NCI-H146 treated with DMSO at 0.1 percent for 48 hours (cell line): ENCODE measurements around the gene EPHA5.

Source experiments
- DNase-seq: peaks from one replicate; lab custom pipeline; 2025; ENCODE audit not compliant: unreplicated experiment; lab: John Stamatoyannopoulos, UW

The EPHA5 gene

DNA sequence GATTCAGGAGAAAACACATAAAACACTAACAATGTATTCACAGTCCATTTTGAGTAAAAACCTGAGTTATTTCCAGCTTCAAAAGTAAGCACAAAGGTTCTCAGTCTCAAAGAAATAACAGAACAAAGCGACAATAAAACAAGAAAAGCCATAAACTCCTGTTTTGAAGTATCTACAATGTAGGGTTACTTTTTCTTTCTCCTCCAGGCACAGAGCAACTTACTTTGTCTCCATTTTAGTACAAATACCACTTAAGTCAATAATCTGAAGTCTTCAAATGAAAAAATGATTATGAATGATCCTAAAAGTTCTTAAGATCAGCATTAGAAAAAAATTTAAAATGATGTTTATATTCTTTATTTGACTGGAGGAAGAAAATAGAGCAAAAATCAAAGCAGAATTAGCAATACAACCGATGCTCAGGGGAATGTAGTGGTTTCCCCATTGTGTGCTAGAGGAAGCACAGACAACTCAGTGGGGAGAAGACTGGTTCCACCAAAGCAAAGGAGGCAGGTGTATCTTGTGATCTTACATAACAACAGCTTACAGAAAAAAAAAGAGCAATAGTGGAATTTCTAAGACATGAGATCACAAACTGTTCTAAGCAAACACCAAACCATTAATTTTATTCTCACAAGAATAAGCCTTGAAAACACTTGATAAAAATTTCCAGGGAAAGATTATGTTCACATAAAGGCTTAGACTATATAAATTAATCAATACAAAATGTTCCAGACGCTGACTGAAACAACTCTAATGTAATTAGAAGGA is 35.1 kb downstream of the EPHA5 start:
- no peak for DNase-seq

DNA sequence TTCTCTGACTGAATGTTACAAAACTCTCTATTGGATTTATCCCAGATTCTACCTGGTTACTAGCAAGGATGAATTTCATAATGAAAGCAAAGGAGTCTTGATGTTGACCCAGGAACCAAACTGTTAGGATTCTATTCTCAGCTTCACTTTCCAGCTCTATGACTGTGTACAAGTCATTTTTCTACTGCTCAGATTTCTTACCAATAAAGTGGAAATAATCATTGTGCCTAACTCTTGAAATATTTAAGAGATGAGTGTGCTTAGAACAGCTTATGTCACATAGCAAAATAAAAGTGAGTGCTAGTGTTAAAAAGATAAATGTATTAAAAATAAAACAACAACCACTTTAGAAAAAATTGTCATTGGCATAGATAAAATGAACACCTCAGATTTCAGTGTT is 45.6 kb downstream of the EPHA5 start:
- DNase-seq: no peak

DNA sequence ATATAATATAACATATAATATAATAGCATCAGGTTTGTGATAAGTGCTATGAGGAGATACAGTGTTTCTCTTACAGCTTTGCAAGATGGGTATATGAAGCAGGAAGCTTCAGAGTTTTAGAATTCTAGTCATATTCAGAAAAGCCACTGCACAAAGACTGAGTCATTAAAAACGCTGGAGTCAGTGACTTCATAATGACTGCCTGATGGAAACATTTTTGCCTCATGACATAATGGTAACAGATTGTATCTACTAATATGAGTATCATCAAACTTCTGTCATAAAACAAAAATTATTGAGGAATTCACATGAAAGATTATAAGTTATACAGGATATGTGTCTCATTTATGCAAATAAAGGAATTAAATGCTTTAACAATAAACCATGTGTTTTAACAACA is 46.8 kb downstream of the EPHA5 start:
- DNase-seq: no peak

DNA sequence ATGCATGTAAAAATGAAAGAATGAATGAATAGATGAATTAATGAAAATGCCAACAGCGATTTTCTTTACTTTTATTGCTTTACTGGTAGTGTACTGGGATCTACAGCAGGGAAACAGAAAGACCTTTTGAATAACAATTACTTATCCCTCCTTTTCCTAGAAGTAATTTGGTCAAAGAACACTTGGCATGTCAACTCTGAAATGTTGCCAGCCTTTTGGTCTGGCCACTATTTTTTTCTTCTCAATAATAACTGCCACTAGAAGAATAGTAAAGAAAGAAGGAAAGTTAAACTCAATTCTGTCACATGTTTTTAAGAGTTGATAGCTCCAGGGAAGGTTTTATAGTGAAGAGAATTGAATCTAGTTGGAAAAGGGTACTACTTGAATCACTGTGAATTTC is 52.9 kb downstream of the EPHA5 start:
- DNase-seq: no peak

DNA sequence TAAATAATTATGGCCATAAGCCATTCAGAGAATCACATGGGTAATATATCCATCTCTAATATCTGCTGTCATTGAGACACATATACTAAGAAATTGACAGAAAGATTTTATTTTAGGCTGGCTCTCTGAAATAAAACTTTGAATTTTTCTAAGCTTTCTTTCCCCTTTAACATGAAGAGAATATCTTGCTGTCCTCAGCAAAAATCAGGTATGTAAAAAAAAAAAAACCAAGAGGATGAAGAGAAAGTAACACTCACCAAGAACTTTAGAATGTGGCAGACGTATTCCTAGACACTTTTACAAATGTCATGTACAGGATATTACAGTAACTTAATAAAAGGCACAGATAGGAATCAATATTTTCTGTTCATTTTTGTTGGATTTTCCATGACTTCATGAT is 65.8 kb downstream of the EPHA5 start:
- DNase-seq: no peak

DNA sequence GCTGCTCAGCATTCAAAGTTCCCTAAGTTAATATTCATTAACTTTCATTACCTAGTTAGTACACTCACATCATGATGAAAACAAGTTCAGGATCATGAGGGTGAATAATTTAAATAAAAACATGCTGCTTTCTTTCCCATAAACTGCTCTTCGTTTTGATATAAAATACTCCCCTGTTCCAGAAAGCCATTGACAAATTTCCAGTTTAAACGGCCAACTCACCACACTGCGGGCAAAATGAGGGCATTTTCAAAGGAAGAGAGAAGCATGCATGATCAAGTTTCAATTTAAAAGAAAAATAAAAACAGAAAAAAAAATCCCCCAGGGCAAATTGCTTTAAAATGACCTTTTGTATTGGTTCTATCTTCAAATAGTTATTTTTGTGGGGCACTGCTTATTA is 69.6 kb downstream of the EPHA5 start:
- no peak for DNase-seq

DNA sequence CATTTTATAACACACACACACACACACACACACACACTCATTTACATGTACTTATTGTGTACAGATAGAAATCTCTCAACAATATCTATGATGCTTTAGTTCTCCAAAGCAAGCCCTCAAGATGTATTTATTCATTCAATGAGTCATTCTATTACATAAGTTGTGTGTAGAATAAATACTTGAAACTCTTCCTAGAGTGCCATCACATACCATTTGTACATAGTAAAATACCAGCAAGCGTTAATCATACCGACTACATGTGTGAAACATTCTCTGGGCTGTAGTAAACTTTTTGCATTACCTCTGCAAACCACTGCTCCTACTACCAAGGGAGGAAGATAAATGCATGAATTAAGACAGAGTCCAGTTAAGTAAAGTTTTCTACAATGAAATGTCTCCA is 70.9 kb downstream of the EPHA5 start:
- DNase-seq: no peak

DNA sequence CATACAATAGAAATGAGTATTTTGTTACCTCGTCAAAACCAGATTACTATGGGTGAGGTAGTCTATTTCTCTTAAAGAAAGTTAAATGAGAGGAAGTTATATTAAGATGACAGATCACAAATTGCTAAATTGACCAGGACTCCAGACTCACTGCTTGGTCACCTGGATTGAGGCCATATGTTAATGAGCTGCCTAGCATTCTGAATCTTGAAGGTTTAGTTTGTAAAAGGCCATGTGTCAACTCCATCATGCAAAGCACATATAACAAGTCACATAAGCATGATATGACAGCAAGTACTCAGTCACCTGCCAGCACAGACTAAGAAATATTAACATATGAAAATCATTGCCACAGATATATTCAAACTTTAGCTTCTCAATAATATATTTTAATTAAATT is 72.6 kb downstream of the EPHA5 start:
- DNase-seq: no peak

DNA sequence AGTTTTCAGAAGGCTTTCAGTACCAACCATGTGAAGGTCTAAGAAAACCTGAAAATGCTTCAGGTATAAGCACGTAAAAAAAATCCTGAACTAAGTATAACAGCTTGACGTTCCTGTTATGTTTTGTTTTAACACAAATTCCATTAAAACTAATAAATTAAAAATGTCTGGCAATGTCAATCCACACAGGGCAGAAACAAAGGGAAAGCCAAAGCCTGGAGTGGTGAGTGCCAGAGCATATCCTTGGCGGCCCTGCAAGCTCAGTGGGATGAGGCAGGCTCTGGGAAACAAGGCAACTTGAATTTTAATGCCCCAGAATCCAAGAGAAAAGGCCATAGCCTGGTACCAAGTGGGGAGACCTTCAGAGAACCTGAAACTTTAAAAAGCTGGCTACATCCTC is 78.2 kb downstream of the EPHA5 start:
- no peak for DNase-seq

DNA sequence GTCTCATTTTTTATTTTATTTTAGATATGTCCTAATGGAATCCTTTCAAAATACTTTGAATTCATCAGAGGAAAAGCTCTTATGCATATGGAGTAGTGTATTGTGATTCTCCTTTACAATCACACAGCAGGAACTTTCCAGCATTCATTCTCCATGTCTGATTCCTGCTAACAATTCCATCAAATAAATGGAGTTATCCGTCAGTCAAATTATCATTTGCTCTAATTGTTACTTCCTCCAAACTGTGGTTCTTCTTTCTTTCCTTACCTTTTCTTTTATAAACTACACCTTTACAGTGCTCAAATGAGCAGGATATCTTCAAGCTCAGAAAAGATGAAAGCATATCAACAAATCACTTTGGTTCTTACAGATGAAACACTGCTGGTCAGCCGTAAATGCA is 80.4 kb downstream of the EPHA5 start:
- DNase-seq: no peak

DNA sequence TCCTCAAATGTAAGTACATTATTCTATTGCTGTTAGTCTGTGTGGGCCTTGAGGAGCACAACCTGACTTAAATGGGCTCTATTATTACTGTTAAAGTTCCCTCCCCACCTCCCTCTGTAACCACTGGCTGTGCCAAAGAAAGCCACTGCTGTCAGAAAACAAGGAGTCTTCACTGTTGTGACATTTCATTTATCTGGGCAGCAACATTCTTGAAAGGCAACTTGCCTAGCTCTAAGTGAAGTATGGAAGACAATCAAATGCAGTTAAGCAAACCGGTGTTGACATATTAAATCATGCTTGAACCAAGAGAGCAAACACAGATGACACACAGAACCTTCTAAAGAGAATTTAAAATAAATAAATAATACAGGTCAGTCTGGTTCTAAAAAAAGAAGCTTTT is 81.0 kb downstream of the EPHA5 start:
- DNase-seq: no peak

DNA sequence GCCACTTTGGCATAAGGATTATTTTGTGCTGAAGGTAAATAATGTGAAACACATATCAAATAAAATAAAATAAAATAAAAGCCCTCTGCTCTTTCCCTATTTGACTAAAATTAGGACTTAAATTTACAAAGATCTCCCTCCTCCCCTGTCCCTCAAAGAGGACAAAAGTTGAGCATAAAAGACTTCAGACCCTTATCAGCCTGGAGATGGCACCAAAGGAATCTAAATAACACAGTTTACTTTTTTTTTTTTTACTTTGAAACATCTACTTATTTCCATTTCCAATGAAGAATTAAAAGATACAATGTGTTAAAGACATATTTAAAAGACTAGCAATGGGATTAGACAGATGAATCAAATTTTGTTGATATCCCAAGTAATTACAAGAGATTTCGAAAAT is 89.7 kb downstream of the EPHA5 start:
- DNase-seq: no peak

DNA sequence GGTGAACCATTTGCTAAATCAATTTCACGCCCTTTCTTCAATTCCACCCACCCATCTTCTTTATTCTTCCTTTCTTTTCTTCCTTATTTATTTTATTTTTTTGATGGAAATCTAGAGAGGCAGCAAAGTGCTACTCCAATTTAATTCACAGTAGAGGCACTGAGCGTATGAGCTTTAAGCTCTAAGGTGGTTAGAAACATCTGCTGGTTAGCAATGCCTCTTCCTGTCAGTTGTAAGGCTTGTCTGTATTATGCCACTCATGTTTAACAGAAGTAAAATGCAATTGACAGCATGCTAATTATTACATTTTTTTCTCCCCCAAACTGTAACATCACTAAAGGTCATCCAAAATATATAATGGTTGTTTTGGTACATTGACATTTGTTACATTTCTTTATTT is 103.8 kb downstream of the EPHA5 start:
- no peak for DNase-seq

DNA sequence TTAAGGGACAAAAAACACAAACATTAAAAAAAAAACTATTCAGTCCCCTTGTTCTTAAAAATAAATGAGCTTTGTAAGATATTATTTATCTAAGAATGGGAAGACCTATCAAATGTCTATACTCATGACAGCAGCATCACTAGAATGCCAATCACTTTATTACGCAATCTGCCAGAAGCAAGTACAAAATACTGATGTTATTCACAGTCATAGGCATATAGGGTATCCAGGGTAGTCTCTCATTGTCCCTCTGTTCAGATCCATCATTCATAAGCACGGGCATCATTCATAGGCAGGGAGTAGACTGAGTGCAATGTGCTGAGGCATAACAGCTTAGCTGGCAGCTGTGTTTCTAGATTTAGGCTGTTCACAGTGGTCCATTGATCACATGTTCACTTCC is 109.1 kb downstream of the EPHA5 start:
- DNase-seq: no peak

DNA sequence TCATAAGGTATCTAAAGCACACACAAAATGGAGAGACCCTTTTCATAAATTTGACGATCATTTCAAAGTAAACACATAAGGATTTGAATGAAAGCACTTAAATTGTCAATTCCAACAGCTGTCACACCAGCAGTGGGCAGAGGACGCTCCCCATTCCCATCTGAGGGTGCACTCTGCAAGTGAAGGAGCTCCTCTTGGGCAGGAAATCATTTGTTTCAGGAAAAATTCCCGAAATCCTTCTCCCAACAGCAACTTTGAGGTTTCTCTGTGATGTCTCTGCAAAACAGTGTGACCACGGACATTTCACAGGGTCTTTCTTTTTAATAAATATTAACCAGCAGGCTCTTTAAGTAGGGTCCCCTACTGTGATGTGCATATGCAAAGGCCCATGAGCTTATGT is 111.0 kb downstream of the EPHA5 start:
- DNase-seq: no peak

DNA sequence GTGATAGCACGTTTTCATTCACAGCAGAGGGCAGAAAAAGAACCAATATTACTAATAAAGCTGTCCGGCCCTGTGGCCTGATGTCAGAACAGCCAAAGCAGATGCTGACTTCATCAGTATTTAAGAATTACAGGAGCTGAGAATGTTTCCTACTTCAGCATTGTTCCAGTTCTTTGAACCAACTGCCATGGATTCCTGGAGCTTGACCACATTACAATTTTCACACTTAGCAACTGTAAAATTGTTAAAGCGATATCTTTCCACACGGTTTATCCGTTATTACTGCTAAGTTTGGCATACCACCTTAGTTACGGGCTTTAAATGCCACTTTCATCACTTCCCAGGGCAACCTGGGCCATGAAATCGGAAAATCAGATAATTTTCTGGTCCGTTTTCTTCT is 118.2 kb downstream of the EPHA5 start:
- no peak for DNase-seq

DNA sequence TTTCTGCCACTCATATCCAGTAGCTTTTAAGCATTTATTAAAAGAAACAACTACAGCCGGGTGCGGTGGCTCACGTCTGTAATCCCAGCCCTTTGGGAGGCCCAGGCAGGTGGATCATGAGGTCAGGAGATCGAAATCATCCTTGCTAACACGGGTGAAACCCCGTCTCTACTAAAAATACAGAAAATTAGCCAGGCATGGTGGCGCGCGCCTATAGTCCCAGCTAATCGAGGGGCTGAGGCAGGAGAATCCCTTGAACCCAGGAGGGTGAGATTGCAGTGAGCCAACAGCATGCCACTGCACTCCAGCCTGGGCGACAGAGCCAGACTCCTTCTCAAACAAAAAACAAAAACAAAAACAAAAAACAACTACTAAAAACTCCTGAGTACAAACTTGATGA is 119.8 kb downstream of the EPHA5 start:
- DNase-seq: no peak

DNA sequence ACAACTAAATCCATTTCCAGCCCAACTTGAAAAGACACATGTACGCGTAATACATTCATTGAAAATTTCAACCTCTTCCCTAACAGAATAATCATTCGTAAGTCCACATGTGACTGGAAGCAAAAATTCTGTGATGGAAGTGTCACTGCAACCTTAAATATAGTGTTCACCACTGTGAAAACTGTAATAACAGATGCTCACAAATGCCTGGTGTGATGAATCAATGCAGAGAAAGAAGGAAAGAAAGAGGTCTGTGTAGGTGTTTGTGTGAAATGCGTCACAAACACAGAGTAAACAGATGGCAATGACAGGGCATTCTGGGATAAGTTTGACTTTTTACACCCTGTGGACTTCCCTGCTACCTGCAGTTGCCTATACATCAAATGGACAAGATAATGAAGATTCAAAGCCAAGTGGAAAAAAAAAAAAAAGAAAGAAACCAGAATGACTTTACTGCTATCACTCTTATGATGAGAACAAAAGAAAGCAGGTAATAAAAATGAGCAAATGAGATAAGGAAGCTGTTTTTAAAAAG is 123.3 kb downstream of the EPHA5 start:
- DNase-seq: no peak

DNA sequence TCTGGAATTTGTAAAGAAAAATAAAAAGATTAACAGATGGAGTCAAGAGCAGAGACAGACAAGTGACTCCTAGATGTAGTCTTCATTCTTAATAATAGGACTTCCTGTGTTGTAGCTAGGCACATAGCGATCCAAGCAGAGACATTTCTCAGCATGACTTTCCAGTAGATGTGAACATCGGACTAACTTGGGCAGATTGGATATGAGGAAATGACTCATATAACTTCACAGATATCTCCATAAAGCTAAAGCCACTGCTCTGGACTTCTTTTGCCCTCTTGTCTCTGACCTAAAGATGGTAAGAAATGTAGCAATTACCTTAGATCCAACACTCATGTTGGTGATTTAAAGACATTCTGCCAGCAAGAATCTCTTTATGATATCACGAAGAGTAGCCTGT is 131.7 kb downstream of the EPHA5 start:
- no peak for DNase-seq

DNA sequence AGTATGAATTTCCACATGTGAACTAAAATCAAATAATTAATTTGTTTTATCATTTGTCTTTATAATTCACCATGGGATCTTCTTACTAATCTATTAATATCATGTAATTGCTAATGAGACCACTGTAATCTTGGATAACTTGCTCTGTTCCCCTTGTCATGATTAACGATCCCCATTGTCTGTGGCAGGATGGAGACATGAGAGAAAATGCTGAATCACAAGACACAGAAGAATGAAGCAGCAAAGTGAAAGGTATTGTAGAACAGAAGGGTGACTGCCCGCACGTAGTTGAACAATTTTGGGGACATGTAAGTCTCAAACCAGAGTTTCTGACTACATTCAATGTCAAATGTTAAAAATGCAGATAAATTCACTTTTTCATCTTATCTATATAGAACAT is 135.2 kb downstream of the EPHA5 start:
- no peak for DNase-seq

DNA sequence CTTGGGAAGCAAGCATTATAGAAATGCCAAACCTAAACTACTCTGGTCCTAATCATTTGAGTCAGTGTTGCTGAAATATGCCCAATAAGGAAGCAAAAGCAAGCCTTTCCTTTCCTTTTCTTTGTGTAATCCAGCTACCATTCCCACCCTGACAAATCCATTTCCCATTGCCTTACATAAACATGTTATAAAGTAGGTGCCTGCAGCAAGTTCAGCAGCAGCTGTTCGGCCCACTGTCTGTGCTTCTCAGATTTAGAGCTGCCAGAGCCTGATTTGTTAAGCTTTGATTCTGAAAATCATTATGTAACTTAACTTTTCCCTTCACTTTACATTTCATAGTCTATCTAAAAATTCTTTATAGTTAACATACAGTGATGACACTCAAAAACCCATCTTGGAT is 148.6 kb downstream of the EPHA5 start:
- no peak for DNase-seq

DNA sequence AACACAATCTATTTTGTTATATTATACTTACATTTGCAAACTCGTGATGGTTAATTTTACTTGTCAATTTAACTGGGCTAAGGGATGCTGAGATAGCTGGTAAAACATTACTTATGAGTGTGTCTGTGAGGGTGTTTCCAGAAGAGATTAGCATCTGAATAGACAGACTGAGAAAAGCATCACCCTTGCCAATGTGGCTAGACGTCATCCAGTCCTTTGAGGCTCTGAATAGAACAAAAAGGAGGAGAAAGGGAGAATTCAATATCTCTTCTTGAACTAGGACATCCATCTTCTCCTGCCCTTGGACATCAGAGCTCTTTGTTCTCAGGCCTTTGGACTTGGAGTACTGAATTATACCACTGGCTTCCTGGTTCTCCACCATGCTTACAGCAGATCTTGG is 154.6 kb downstream of the EPHA5 start:
- DNase-seq: no peak

DNA sequence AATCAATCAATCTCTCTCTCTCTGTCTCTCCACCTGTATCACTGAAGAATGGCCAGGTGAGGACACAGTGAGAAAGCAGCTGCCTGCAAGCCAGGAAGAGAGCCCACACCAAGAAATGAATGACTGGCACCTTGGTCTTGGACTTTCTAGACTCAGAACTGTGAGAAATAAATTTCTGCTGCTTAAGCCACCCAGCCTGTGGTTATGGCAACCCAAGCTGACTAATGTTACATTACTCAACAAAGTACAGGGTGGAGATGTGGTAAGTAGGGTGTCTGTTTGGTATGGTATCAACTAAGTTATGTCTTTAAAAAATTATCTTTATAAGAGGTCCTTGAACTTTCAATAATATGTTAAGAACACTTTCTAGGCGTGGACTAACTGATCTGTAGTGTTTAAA is 159.3 kb downstream of the EPHA5 start:
- DNase-seq: no peak
